OCI-LY7 (cell line): ENCODE results near the gene CCL21. TPM values are rescaled to one million over a fixed set of nuclear protein-coding genes. Genes with fewer than 3 reads are reported as not detected.

Experiments
- BruUV-seq: library from RNA; stranded (reverse); fragments of 400-500 nt; replicated peaks from 2 replicates; lab custom pipeline; 2021; lab: Mats Ljungman, UMichigan
- CTCF ChIA-PET: fragments of 300-600 bp; sonication (Branson Sonifier 250); formaldehyde crosslinking; loops from one replicate; lab custom pipeline; 2022; ENCODE audit warnings: antibody characterized with exemption; ENCODE audit not compliant: unreplicated experiment; lab: Charles Lee
- POLR2A ChIA-PET: fragments of 300-600 bp; sonication (Branson Sonifier 250); formaldehyde crosslinking; loops from one replicate; lab custom pipeline; 2022; ENCODE audit warnings: antibody characterized with exemption; lab: Charles Lee
- DNase-seq: peaks from one replicate; pipeline ENCODE4 v3.0.0-alpha.2; 2015; ENCODE audit warnings: low spot score
- H2AFZ ChIP-seq: fragments of 200-600 bp; sonication (generic), shearing (Covaris generic); 2 replicates; pipeline ENCODE4 v1.6.1; 2014; ENCODE audit warnings: mild to moderate bottlenecking, antibody characterized with exemption, low read length, moderate library complexity
- H3K27ac ChIP-seq: fragments of 200-600 bp; sonication (generic); 2 replicates; pipeline ENCODE4 v1.5.1; 2014; ENCODE audit warnings: mixed run types, low read depth, mild to moderate bottlenecking, moderate library complexity, low read length, inconsistent platforms; ENCODE audit not compliant: poor library complexity, severe bottlenecking
- H3K36me3 ChIP-seq: fragments of 200-600 bp; sonication (generic); 2 replicates; pipeline ENCODE4 v1.6.1; 2014; ENCODE audit warnings: mild to moderate bottlenecking, antibody characterized with exemption, low read length, moderate library complexity, mixed read lengths; ENCODE audit not compliant: insufficient read depth
- H3K4me1 ChIP-seq: fragments of 200-600 bp; sonication (generic); 2 replicates; pipeline ENCODE4 v1.5.1; 2014; ENCODE audit warnings: mild to moderate bottlenecking, low read length; ENCODE audit not compliant: insufficient read depth, poor library complexity, severe bottlenecking
- H3K4me2 ChIP-seq: fragments of 200-600 bp; sonication (generic); 2 replicates; pipeline ENCODE4 v1.6.1; 2014; ENCODE audit warnings: mild to moderate bottlenecking, low read length
- H3K4me3 ChIP-seq: fragments of 200-600 bp; sonication (generic); 2 replicates; pipeline ENCODE4 v1.5.1; 2014; ENCODE audit warnings: mild to moderate bottlenecking, low read depth, low read length; ENCODE audit not compliant: poor library complexity, severe bottlenecking
- H3K79me2 ChIP-seq: fragments of 200-600 bp; sonication (generic); 2 replicates; pipeline ENCODE4 v1.6.1; 2016; ENCODE audit warnings: low read depth, mild to moderate bottlenecking, low read length, moderate library complexity, mixed read lengths; ENCODE audit not compliant: insufficient read depth
- H3K9me2 ChIP-seq: fragments of 200-600 bp; sonication (generic); 2 replicates; pipeline ENCODE4 v1.6.1; 2016; ENCODE audit warnings: mild to moderate bottlenecking, low read length, mixed read lengths; ENCODE audit not compliant: insufficient read depth
- H3K9me3 ChIP-seq: fragments of 200-600 bp; sonication (generic); 2 replicates; pipeline ENCODE4 v1.6.1; 2014; ENCODE audit warnings: mild to moderate bottlenecking, mixed run types, low read length, mixed read lengths
- H4K20me1 ChIP-seq: fragments of 200-600 bp; sonication (generic); 2 replicates; pipeline ENCODE4 v1.6.1; 2014; ENCODE audit warnings: mild to moderate bottlenecking, antibody characterized with exemption, low read length, moderate library complexity, mixed read lengths; ENCODE audit not compliant: insufficient read depth
- EZH2phosphoT487 ChIP-seq: fragments of 200-600 bp; sonication (generic); IDR thresholded peaks from 2 replicates; pipeline ENCODE4 v1.6.1; 2018; ENCODE audit warnings: low read depth, borderline replicate concordance, mild to moderate bottlenecking, mixed run types, antibody characterized with exemption, low read length, moderate library complexity, mixed read lengths
- intact Hi-C: fragments of 100-400 bp; cut with micrococcal nuclease; formaldehyde crosslinking; loops from one replicate; pipeline ENCODE4 v1.10.0; 2022; ENCODE audit not compliant: unreplicated experiment
- small RNA-seq: library from RNA; depleted of rRNA; stranded (forward); fragments of <200 nt; gene quantifications from one replicate; pipeline ENCODE3, GENCODE V24; 2014
- total RNA-seq, 2 experiments: library from RNA; depleted of rRNA in 1 of 2; stranded (reverse); fragments of >200 nt in 1 of 2; shearing (Covaris generic) in 1 of 2; gene quantifications; 2 replicates each; pipeline ENCODE4 v1.2.3, GENCODE V29; 2014 to 2022
- TF ChIP-seq, protein P1 (sequence below): fragments of 200-600 bp; sonication (generic); conservative IDR thresholded peaks from 2 replicates; pipeline ENCODE4 v1.5.1; 2014; ENCODE audit warnings: mild to moderate bottlenecking, antibody characterized with exemption, low read length, moderate library complexity, mixed read lengths

Gene CCL21
- total RNA-seq, 2 experiments from 2014 or later = not detected

DNA sequence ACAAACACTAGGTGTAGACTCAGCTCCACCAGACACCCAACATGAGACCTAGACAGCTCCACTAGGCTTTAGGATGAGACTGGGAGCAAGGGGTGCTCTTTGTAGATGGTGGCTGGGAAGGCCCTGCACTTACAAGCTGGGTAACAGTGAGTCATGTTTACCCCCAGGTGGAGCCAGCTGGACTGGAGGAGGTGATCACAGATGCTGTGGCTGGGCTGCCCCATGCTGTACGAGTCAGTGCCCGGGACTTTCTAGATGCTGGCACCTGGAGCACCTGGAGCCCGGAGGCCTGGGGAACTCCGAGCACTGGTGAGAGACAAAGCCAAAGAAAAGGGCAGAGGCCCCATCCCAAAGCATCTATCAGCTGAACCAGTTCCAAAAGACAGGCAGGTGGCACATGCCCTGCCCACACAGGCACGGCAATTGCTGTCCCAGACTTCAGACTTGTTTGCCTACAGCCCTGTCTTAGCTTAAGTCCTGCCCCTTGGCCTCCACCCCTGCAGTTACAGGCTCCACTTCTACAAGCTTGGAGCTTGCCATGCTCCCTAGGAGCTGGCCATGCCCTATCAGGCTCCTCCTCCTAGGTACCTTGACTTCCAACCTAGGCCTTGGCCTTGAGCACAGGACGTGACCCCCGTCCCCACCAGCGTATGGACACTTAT, 50.2 kb downstream of the CCL21 start:
- CTCF ChIA-PET = interaction anchor here (3.3 kb wide), 1 partner anchor 13 kb away, joined by 13 read pairs; the partner anchor contains the start of gene GALT
- no peak overlapping the region for H3K4me2 ChIP-seq
- TF ChIP-seq, protein P1, sequence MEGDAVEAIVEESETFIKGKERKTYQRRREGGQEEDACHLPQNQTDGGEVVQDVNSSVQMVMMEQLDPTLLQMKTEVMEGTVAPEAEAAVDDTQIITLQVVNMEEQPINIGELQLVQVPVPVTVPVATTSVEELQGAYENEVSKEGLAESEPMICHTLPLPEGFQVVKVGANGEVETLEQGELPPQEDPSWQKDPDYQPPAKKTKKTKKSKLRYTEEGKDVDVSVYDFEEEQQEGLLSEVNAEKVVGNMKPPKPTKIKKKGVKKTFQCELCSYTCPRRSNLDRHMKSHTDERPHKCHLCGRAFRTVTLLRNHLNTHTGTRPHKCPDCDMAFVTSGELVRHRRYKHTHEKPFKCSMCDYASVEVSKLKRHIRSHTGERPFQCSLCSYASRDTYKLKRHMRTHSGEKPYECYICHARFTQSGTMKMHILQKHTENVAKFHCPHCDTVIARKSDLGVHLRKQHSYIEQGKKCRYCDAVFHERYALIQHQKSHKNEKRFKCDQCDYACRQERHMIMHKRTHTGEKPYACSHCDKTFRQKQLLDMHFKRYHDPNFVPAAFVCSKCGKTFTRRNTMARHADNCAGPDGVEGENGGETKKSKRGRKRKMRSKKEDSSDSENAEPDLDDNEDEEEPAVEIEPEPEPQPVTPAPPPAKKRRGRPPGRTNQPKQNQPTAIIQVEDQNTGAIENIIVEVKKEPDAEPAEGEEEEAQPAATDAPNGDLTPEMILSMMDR = no peak
- TF ChIP-seq EZH2phosphoT487 = no peak
- H3K36me3 ChIP-seq = no peaks in the 10 kb centered on the region
- no peaks in the 10 kb centered on the region for H3K9me2 ChIP-seq
- BruUV-seq = no TSS peak
- no peak overlapping the region for H2AFZ ChIP-seq
- H3K27ac ChIP-seq = no peak overlapping the region
- intact Hi-C loops = no loop called here
- H4K20me1 ChIP-seq = no peaks in the 10 kb centered on the region
- peaks cover 4% of the 10 kb centered on the region for H3K4me1 ChIP-seq
- H3K4me3 ChIP-seq = no peak overlapping the region
- POLR2A ChIA-PET = interaction anchor here (1.1 kb wide), 1 partner anchor 22 kb away, joined by 4 read pairs; the partner anchor contains the start of gene SIGMAR1
- no peaks in the 10 kb centered on the region for H3K9me3 ChIP-seq
- peak; percentile 10 for DNase-seq
- no peaks in the 10 kb centered on the region for H3K79me2 ChIP-seq

Small RNA genes lying within 50 kb of the gene (small RNA-seq; reads per million reads assigned to genes)
- not detected for gene CCL27

Other genes starting within 250 kb of the CCL21 start
- gene ENHO, start 187.1 kb downstream of the CCL21 start, total RNA-seq (2014; rRNA removed; shearing (Covaris generic)) = not detected in 2 replicates
- 0.46 and 0.91 TPM in 2 replicates for gene ENHO, start 187.1 kb downstream of the CCL21 start, total RNA-seq (2022)
- gene CNTFR, start 120.4 kb downstream of the CCL21 start, total RNA-seq (2014; rRNA removed; shearing (Covaris generic)) = not detected in 2 replicates
- not detected in 2 replicates for gene CNTFR, start 120.4 kb downstream of the CCL21 start, total RNA-seq (2022)
- 33.6 and 40.3 TPM in 2 replicates for gene RPP25L, start 98.0 kb downstream of the CCL21 start, total RNA-seq (2014; rRNA removed; shearing (Covaris generic))
- 31.6 and 33.7 TPM in 2 replicates for gene RPP25L, start 98.0 kb downstream of the CCL21 start, total RNA-seq (2022)
- 79.7 and 80.3 TPM in 2 replicates for gene DCTN3, start 89.6 kb downstream of the CCL21 start, total RNA-seq (2014; rRNA removed; shearing (Covaris generic))
- gene DCTN3, start 89.6 kb downstream of the CCL21 start, total RNA-seq (2022) = 84.2 and 96.3 TPM in 2 replicates
- gene ARID3C, start 81.1 kb downstream of the CCL21 start, total RNA-seq (2014; rRNA removed; shearing (Covaris generic)) = 1.4 and 1.9 TPM in 2 replicates
- 0.38 and 0.44 TPM in 2 replicates for gene ARID3C, start 81.1 kb downstream of the CCL21 start, total RNA-seq (2022)
- 97.2 and 103 TPM in 2 replicates for gene SIGMAR1, start 72.3 kb downstream of the CCL21 start, total RNA-seq (2014; rRNA removed; shearing (Covaris generic))
- gene SIGMAR1, start 72.3 kb downstream of the CCL21 start, total RNA-seq (2022) = 110 TPM in 2 replicates
- gene GALT, start 63.5 kb downstream of the CCL21 start, total RNA-seq (2014; rRNA removed; shearing (Covaris generic)) = 78.2 and 90.9 TPM in 2 replicates
- gene GALT, start 63.5 kb downstream of the CCL21 start, total RNA-seq (2022) = 61.2 and 62.5 TPM in 2 replicates
- 16.2 and 16.7 TPM in 2 replicates for gene IL11RA, start 58.0 kb downstream of the CCL21 start, total RNA-seq (2014; rRNA removed; shearing (Covaris generic))
- 20.1 and 29.2 TPM in 2 replicates for gene IL11RA, start 58.0 kb downstream of the CCL21 start, total RNA-seq (2022)
- 0.72 TPM in 1 of 2 replicates, not detected in the other for gene CCL27, start 47.5 kb downstream of the CCL21 start, total RNA-seq (2014; rRNA removed; shearing (Covaris generic))
- gene CCL27, start 47.5 kb downstream of the CCL21 start, total RNA-seq (2022) = 0.42 and 0.68 TPM in 2 replicates
- not detected in 2 replicates for gene CCL19, start 18.9 kb downstream of the CCL21 start, total RNA-seq (2014; rRNA removed; shearing (Covaris generic))
- not detected in 2 replicates for gene CCL19, start 18.9 kb downstream of the CCL21 start, total RNA-seq (2022)
- not detected in 2 replicates for gene PHF24, start 248.1 kb upstream of the CCL21 start, total RNA-seq (2014; rRNA removed; shearing (Covaris generic))
- not detected in 2 replicates for gene PHF24, start 248.1 kb upstream of the CCL21 start, total RNA-seq (2022)